Hepatocyte (in vitro differentiated cells): Measurements from ENCODE around the gene KCNE4.

ENCODE experiments used
- CTCF ChIP-seq: fragments of 200-600 bp; sonication (generic); IDR thresholded peaks from 2 replicates; pipeline ENCODE4 v1.5.1; 2016; ENCODE audit warnings: antibody characterized with exemption, mild to moderate bottlenecking; ENCODE audit not compliant: poor library complexity
- EZH2 ChIP-seq: fragments of 200-600 bp; sonication (generic); IDR thresholded peaks from 2 replicates; pipeline ENCODE4 v1.6.1; 2016; ENCODE audit warnings: antibody characterized with exemption, mild to moderate bottlenecking, borderline replicate concordance
- EZH2phosphoT487 ChIP-seq: fragments of 200-600 bp; sonication (generic); IDR thresholded peaks from one replicate; pipeline ENCODE4 v1.6.1; 2018; ENCODE audit warnings: antibody characterized with exemption, mild to moderate bottlenecking, low read depth, moderate library complexity; ENCODE audit not compliant: unreplicated experiment, severe bottlenecking

- TF ChIP-seq CTCF, result no peak
- TF ChIP-seq EZH2, result no peak
- TF ChIP-seq EZH2phosphoT487, result no peak
These were observed 46.5 kb upstream of the KCNE4 start for GRCh38 chr2:223005496-223005895.
